ENCODE measurements around the gene SLC30A4.

The SLC30A4 gene

DNA sequence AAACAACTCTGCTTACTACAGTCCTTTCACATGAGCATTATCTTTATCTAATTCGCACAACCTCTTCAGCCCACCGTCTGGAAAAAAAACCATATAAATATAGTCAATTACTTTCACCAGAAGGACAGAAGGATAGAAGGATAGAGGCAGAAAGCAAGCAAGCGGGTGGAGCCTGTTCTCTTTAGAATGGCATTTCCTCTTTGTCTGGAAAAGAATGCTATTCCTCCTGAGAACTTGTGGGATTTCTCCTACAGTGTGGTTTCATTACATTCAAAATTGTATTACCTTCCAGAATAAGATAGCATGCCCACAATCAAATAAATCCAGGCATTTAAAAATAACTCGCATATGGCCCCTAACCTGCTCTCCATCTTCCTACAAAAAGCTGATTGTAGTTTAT is 23.1 kb downstream of the SLC30A4 start:
- DNase-seq = no peak

DNA sequence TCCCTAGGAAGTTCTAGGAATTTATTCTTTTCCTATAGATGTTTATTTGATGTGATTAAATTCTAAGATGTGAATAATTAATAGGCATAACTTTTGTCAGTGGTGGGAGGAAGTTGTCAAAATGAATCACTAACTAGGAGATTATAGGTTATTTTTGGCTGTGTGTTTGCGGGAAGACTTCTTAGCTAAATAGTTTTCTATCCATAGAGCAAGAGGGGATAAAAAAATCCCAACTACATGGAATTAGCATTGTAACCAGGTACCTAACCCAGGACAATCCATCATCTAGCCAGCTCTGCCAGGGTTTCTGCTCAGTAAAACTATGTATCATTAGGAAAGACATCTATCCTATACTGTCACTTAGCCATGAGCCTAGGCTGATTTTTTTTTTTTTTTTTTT is 23.9 kb downstream of the SLC30A4 start:
- no peak for DNase-seq

DNA sequence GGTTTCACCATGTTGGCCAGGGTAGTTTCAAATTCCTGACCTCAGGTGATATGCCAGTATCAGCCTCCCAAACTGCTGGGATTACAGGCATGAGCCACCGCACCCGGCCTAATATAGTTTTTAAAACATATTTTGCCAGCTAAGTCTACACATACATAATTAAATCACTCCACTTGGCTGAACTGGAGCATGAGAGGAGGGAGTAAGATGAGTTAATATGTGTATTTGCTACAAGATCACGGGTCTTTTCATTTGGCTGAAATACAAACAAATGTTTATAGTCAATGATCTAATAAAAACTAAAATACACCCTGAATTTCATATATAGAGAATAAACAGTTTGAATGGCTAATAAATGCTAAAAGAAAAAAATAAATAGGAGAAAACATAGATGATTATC is 25.3 kb downstream of the SLC30A4 start:
- DNase-seq = no peak

DNA sequence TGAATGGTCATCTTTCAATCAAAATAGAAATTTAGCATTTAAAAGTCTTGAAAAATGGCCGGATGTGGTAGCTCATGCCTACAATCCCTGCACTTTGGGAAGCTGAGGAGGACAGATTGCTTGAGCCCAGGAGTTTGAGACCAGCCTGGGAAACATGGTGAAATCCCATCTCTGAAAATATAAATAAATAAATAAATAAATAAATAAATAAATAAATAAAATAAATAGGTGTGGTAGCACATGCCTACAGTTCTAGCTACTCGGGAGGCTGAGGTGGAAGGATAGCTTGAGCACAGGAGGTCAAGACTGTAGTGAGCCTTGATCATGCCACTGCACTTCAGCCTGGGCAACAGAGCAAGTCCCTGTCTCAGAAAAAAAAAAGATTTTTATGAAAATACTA is 25.9 kb downstream of the SLC30A4 start:
- DNase-seq = no peak

DNA sequence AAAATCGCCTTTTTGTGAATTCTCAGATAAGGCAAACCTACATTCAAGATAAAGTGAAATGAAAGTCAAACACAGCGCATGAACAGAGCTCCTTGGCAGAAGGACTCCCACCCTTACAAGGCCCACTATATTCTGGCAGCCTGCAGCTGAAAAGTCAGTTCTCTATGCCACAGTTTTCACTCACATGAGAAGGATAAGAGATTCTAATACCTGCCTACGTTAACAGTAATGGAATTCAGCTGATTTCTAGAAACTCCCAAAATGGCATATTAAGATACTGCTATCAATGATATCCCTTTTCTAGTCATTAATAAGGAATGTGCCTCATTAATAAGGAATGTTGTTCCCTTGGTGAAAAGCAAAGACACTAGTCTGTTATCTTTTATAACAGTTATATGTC is 27.0 kb downstream of the SLC30A4 start:
- no peak for DNase-seq

DNA sequence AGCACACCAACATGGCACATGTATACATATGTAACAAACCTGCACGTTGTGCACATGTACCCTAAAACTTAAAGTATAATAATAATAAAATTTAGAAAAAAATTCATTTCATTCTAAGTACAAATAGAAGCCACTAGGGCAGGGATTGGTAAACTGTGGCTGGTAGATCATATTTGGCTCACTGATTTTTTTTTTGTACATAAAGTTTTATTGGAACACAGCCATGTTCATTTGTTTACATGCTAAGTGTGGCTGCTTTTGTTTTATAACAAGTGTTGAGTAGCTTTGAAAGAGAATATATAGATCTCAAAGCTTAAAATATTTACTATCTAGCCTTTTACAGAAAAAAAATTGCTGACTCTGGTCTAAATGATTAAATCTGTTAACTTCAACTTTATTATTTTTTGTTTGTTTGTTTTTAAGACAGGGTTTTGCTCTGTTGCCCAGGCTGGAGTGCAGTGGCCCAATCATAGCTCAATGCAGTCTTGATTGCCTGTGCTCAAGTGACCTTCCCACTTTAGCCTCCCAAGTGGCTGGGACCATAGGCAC is 32.8 kb downstream of the SLC30A4 start:
- DNase-seq = no peak

DNA sequence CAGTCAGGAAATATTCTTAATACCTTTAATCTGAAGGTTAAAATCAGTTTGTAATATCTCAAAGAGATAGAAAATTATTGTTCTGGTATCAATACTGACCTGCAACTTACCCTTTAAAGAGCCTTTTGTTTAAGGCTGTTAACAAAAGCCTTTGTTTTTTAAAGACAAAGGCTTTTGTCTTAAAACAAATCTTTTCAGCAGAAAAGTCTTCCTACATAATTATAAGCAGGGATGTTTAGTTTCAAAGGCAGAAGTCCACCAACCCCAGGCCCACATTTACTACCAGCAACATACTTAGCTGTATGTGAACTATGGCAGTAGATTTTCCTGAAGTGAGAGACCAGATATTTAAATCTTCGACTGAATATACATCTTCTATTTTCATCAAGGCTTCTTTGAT is 36.2 kb downstream of the SLC30A4 start:
- no peak for DNase-seq

DNA sequence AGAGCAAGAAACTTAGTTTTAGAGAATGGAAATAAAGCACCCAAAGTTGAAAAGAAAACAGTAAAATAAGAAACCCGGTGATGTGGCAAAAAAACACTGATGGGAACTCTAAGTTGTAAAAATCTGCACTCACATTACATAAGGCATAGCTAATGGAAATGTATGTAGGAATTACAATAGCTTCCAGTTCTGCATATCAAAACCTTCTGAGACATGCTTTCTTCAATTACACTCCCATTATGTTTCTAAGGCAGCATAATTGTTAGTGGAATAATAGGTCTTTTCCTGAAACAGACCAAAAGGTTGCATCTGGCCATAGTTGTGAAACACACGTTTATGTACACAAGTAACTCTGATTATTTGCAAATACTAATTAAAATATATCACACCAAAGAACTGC is 41.4 kb downstream of the SLC30A4 start:
- DNase-seq = no peak

DNA sequence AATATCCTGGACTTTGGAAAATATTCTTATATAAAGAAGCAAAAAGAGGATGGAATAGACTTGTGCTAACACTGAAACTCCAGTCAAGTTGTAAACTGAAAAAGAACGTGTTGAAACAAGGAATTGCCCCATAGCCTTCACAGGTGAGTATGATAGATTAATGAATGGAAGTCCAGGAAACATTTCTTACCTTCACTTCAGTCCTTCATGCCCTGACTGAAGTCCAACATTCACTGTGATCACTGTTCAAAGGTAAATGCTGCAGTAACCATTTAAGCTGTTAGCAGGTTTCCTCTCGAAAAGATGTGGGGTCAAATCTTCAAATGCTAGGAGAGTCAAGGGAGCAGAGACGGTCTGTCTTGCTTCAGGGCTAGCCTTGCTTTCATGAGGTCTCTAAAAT is 46.1 kb downstream of the SLC30A4 start:
- no peak for DNase-seq

DNA sequence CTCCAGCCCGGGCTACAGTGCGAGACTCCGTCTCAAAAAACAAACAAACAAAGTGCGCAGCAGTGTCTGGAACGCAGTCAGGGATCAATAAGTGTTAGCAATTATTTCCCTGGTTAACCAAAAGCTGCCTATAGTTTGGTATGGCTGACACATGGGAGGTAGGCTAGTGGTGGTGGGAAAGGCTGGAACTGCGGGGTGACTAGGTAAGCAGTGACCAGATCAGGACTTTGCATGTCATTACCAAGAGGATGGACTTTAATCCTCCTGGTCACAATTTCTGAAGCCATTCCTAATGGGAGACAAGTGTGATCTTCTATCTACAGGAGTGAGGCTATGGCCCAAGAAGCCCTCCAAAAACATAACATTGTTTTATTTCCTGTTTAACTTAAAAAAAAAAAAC is 47.8 kb downstream of the SLC30A4 start:
- DNase-seq = no peak

DNA sequence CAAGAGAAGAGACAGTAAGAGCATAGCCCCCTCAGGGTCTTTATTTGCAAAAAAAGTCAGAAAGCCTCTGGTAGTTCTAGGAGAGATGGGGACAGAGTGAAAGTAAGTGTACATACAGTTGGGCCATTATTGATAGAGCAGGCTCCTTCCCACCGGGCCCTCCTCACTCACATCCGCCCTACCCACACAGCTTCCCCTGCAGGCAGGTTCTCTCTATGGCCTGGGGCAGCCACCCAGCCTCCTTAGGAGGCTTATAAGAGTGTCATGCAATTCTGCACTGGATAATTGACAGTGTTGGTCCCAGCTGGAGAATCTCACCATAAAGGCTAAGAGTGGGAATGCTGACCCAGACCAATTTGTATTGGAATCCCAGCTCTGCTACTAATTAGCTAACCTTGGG is 49.5 kb downstream of the SLC30A4 start:
- no peak for DNase-seq

DNA sequence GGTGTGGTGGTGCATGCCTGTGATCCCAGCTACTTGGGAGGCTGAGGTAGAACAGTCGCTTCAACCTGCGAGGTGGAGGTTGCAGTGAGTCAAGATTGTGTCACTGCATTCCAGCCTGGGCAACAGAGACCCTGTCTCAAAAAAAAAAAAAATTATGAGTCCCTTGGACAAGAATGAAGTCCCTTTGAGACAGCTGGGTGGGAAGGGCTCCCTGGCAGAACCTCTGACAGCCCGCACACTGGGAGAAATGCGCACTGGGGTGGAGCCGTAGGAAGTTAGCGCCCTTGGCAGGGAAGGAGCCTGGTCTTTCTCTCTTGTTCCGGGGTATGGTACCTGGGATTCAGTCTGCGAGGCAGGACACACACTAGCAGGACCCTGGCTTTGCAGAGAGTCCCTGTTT is 51.4 kb downstream of the SLC30A4 start:
- DNase-seq = no peak

DNA sequence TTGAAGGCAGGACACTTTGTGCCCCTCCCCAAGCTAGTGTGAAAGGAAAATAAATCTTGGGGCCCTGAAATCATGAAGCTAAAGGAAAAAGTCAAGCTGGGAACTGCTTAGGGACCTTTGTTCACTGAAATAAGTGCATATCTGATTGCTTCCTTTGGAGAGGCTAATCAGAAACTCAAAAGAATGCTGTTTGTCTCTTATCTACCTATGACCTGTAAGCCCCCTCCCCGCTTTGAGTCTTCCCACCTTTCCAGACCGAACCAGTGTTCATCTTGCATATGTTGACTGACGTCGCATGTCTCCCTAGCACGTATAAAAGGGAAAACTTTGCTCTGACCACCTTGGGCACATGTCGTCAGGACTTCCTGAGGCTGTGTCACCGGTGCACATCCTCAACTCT is 53.1 kb downstream of the SLC30A4 start:
- no peak for DNase-seq

DNA sequence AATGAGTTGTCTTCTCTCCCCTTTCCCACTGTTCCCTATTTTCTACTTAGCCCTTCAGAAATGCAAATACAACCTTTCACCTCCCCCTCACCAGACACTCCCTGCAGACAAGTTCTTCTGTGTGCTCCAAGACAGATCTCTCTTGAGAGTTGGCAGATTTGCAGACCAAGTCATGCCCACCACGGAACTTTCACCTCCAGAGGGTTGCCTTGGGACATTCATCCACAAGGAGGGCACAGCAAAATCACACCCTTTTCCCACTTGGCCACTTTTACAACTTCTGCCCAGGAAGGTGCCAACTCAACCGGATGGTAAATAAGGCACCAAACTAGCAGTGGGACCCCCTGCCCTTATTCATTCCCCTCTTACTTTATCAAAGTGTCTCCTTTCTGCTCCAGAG is 53.5 kb downstream of the SLC30A4 start:
- no peak for DNase-seq

DNA sequence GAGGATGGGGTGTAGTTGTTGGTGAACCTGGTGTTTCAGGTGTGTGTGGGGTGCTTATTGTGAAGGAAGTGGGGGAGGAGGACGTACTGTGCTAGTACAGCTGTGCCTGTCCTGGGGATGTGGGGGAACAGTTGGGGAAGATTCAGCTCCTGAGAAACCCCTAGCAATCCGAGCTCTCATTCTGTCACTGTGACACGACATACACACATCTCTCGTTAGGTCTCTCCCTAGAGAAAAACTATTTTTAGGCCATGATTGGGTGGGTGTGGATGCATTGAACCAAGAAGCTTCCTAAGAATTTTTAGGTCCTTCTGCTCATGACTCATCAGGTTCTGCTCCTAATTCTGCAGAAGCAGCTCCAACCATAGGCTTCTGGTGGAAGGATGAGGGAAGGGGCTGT is 54.3 kb downstream of the SLC30A4 start:
- no peak for DNase-seq

DNA sequence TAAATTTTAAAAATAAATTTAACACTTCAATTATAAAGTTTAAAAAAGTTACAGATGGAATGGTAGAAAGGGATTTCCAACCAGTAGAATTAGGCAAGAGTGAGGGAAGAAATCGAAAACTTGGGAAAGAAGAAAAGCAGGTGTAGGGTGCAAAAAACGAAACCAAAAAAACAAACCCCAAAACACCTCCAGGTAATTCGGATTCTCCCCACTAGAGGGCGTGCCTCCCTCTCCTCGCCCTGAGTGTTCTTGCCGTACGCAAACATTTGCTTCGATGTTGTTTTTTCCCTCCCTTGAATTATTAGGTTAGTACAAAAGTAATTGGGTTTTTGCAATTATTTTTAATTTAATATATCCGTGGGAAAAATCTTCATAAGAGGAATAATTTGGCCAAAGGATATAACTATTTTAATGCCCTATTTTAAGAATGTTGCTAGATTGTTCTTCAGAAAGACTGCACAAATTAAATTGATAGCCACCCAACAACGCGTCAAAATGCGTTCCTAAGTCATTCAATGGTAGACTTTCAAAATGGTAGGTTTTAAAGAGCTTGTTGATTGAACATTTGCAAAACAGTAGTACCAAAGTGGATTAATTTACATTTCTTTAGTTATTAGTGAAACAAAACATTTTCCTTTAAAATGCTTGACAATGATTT is 63.7 kb downstream of the SLC30A4 start:
- peak; percentile 61 for DNase-seq

DNA sequence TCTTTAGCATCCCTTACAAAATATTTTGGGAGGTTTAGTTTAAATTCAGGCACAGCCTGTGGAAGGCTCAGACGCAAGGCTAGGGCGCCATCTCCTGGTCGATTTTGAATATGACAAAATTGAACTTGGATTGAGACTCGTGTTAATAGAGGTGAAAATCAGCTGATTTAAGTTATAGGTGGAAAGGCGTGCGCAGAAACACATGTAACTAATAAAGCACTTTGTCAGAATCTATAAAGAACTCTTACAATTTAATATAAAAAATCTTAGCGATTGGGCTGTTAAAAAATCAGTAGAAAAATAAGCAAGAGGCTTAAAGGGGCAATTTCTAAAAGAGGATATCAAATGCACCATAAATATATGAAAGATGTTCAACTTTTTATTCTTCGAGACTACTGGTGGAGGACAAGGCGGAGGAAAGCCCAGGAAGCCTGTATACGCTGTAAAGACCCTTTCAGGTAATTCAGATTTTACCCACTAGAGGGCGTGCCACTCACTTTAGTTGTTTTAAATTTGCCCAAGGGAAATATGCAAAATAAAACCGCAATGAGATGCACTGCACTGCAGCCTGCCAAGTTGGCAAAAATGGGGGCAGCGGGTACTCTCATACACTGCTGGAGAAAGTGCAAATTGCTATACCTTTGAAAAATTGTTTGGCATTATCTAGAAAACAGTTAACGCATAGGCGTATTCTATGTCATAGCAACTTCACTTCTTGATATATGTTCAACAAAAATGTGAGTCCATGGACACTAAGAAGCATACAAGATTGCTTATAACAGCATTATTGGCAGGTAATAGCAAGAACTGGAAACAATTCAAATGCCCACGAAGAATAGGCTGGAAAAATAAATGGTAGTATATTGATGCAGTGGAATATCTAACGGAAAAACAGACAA is 64.7 kb downstream of the SLC30A4 start:
- peak; percentile 92 for DNase-seq

DNA sequence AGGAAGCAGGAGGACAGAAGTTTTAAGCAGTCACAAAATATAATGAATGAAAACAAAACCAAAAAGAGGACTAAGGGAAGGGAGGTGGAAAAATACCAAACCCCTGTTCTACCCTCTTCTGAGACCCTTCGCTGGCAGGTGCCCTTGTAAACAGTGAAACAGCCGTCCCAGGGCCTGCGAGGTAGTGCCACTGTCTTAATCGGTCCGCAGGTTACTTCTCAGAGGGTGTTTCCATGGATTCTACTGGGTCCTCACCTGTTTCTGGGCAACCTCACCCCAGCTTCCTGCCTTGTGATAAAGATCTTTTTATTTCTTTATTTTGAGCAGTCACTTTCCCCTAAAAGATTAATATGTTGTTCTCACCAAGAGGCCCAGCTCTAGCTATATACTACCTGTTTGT is 65.3 kb downstream of the SLC30A4 start:
- DNase-seq = no peak

DNA sequence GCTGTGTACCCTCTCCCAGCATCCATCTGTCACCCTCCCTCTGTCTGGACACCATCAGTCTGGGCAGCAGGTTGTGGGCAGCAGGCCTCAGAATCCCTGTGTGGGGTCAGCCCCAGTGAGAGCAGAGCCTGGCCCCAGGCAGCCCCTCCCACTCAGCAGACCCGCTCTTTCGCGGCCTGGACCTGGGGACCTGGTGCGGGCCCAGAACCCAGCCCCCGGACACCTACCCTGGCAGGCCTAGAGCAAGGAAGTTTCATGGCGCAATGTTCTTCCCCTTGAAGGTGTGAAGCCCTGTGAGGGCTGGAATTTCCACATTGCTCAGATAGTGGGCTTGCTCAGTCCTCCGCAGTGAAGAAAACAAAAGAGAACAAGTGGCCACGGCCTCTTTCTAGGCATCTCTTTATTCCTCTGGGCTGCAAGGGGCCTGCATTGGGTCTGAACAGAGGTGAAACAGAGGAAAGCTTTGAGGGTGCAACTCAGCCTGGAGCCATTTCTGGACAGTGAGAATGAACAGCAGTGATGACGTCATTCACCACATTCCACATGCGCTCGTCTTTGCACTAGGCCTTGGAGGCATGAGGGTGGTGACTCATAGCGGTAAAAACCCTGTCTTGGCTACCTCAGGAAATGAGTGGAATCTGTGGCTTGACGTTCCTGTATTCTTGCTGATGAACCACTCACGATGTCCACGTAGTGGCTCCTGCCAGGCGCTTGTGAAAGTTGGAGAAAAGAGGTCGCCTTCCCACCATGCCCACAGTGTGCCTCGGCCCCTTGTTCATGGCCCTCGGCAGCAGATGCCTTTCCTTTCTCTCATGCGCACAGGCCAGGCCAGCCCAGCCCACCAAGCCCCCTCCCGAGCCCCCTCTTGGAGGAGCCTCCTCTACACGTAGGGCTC is 66.1 kb downstream of the SLC30A4 start:
- DNase-seq = peak; percentile 99

DNA sequence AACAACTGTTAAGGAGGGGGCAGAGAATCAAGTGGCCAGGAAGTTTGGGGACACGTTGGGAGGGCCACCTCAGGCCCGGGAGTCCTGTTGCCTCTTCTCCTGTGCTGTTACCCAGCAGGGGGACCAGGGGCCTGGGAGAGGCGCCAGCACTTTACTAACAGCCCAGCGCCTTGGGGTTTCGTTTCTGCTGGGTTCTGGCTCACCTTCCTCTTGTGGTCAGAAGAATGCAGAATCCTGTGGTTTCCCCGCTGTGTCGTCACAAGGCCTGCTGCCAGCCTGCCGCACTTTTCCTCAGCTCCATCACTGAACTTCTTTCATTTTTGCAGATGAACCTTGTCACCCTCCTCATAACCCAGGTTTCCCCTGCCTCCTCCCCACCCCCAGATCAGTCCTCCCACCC is 67.7 kb downstream of the SLC30A4 start:
- DNase-seq = peak; percentile 98

DNA sequence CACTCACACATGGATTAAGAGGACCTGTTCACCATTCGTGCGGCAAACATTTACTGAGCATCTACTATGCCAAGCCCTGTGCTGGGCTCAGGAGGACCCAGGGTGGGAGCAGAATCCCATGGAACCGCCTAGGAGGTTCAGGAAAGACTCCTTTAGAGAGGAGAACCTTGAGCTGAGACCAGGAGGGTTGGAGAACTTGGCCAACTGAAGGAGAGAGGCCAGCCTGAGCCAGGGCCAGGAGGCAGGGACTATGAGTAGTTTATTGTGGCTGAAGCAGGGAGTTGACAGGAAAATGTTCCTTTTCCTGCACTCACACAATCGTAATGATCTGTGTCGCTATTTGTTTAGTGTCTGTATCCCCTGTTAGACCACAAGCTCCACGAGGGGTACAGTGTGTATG is 71.3 kb downstream of the SLC30A4 start:
- DNase-seq = no peak

DNA sequence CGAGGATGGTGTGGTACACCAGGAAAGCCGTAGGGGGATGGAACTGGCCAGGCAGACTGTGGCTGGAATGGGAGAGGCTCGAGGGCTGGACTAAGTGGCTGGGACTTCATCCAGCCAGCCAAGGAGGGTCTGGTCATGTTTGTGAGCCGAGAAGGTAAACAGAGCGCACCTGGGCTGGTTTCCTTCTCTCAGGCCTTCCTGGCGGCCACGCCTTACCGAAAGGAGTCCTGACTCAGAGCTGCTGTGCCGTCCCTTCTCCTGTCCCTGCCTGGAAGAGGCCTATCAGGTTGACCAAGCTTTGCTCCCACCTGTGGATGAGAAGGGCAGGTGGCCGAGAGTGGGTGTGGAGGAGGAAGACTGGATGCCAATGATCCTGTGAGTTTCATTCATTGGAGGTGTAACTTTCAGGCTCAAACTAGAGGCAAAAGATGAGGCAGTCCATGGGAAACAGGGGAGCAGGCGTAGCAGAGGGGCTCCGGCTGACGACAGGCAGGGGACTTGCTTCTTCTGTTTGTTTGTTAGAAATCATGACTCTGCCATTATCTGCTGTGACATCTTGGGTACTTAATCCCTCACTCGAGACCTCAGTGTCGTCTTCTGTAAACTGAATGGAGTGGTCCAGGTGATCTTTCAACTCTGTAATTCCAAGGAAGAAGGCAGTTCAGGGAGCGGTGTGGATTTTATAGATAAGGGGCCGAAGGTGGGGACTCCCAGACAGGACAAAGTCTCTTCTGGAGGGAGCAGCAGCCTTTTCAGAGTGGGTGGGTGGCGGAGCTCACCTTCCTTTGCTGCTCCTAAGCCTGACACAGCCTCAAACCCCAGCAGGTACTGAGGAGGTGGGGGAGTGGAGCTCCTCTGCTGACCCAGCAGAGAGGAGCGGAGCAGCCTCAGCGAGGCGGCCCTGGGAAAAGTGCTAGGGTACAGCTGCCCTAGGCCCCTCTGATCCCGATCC is 72.4 kb downstream of the SLC30A4 start:
- no peak for DNase-seq
